H4 (cell line): Measurements from ENCODE around the gene LYPLAL1. TPM values are rescaled to one million over a fixed set of nuclear protein-coding genes. Genes with fewer than 3 reads are reported as not detected.
"Not testable (repeated sequence)": the region's sequence is repeated elsewhere in the genome, so short reads cannot be mapped to it uniquely, and the experiment has no call there.

ENCODE experiments used
- DNase-seq: peaks from one replicate; pipeline ENCODE4 v3.0.0-alpha.2; 2015; ENCODE audit warnings: low spot score
- total RNA-seq: library from RNA; depleted of rRNA; stranded (reverse); fragments of >200 nt; shearing (Covaris generic); gene quantifications from 2 replicates; pipeline ENCODE4 v1.2.3, GENCODE V29; 2014

Gene LYPLAL1
- total RNA-seq, 1 experiment from 2014 or later: 22.2 TPM

- DNase-seq: no peak
These were observed 10.2 kb upstream of the LYPLAL1 start for GRCh38 chr1:219163401-219163954.

GRCh38 chr1:219171192-219171935, 2.3 kb upstream of the LYPLAL1 start:
- DNase-seq: no peak

- DNase-seq: no peak
These were observed 857 bp upstream of the LYPLAL1 start for GRCh38 chr1:219172821-219173220.

GRCh38 chr1:219173434-219173757, 282 bp upstream of the LYPLAL1 start:
- no peak for DNase-seq

GRCh38 chr1:219174460-219175211, 958 bp downstream of the LYPLAL1 start:
- DNase-seq: peak; percentile 45

GRCh38 chr1:219175212-219175564, 1.5 kb downstream of the LYPLAL1 start:
- DNase-seq: no peak

GRCh38 chr1:219176168-219176567, 2.5 kb downstream of the LYPLAL1 start:
- DNase-seq: no peak

- DNase-seq: no peak
These were observed 3.7 kb downstream of the LYPLAL1 start for GRCh38 chr1:219177363-219177762.

GRCh38 chr1:219177940-219178339, 4.3 kb downstream of the LYPLAL1 start:
- DNase-seq: no peak

- DNase-seq: no peak
These were observed 5.6 kb downstream of the LYPLAL1 start for GRCh38 chr1:219179293-219179692.

GRCh38 chr1:219184337-219184736, 10.7 kb downstream of the LYPLAL1 start:
- no peak for DNase-seq

GRCh38 chr1:219185486-219186117, 11.9 kb downstream of the LYPLAL1 start:
- no peak for DNase-seq

- no peak for DNase-seq
These were observed 14.7 kb downstream of the LYPLAL1 start for GRCh38 chr1:219188331-219188803.

GRCh38 chr1:219189021-219189824, 15.5 kb downstream of the LYPLAL1 start:
- peak; percentile 39 for DNase-seq

- DNase-seq: no peak
These were observed 16.3 kb downstream of the LYPLAL1 start for GRCh38 chr1:219189952-219190351.

GRCh38 chr1:219190605-219191004, 16.9 kb downstream of the LYPLAL1 start:
- no peak for DNase-seq

- DNase-seq: not testable (repeated sequence)
These were observed 22.2 kb downstream of the LYPLAL1 start for GRCh38 chr1:219195833-219196232.

GRCh38 chr1:219201656-219202055, 28.0 kb downstream of the LYPLAL1 start:
- DNase-seq: no peak

GRCh38 chr1:219202567-219202966, 28.9 kb downstream of the LYPLAL1 start:
- no peak for DNase-seq

GRCh38 chr1:219206350-219206749, 32.7 kb downstream of the LYPLAL1 start:
- DNase-seq: no peak

- no peak for DNase-seq
These were observed 35.9 kb downstream of the LYPLAL1 start for GRCh38 chr1:219209578-219209977.

- no peak for DNase-seq
These were observed 36.4 kb downstream of the LYPLAL1 start for GRCh38 chr1:219210067-219210466.
